Measurements from ENCODE around the gene DOK7. TPM values are rescaled to one million over a fixed set of nuclear protein-coding genes. Genes with fewer than 3 reads are reported as not detected.
"Not testable (repeated sequence)": the region's sequence is repeated elsewhere in the genome, so short reads cannot be mapped to it uniquely, and the experiment has no call there.

DOK7 gene
- total RNA-seq, 1 donor = not detected

DNA sequence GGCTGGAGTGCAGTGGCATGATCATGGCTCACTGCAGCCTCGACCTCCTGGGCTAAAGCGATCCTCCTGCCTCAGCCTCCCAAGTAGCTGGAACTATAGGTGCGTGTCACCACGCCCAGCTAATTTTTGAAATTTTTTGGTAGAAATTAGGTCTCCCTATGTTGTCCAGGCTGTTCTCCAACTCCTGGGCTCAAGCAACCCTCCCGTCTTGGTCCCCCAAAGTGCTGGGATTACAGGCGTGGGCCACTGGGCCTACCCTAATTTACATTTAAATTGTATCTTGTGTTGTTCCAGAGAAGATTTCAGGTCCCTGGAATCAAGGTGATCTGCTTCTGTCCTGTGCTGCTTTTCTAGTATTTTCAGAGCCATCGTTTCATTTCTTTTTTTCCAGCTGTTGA, 70.3 kb downstream of the DOK7 start:
- no peak overlapping the region for H3K4me3 ChIP-seq (ENCODE audit: low read depth, low read length)
- TF ChIP-seq, protein P1, sequence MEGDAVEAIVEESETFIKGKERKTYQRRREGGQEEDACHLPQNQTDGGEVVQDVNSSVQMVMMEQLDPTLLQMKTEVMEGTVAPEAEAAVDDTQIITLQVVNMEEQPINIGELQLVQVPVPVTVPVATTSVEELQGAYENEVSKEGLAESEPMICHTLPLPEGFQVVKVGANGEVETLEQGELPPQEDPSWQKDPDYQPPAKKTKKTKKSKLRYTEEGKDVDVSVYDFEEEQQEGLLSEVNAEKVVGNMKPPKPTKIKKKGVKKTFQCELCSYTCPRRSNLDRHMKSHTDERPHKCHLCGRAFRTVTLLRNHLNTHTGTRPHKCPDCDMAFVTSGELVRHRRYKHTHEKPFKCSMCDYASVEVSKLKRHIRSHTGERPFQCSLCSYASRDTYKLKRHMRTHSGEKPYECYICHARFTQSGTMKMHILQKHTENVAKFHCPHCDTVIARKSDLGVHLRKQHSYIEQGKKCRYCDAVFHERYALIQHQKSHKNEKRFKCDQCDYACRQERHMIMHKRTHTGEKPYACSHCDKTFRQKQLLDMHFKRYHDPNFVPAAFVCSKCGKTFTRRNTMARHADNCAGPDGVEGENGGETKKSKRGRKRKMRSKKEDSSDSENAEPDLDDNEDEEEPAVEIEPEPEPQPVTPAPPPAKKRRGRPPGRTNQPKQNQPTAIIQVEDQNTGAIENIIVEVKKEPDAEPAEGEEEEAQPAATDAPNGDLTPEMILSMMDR (IDR thresholded peaks at IDR 0.05; ENCODE audit: insufficient read depth, low read length) = no peak
- DNase-seq (ENCODE audit: low read depth) = no peak

DNA sequence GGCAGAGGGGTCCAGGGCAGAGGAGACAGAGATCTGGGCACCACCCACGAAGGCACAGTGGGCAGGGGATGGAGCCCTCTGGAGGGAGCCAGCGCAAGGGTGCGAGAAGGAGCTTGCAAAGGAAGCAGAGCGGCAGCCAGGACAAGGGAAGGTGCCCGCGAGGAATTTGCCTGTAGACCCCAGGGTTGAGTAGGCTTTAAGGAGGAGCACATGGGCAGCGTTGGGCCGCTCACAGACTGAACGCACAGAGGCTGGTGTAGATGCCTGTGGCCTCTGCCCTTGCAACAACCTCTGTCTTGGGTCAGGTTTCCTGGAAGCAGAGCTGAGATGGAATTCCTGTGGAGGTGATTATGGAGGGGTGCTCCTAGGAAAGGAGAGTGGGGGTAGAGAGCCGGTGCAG, 72.7 kb downstream of the DOK7 start:
- not testable (repeated sequence) for DNase-seq (ENCODE audit: low read depth); H3K4me3 ChIP-seq (ENCODE audit: low read depth, low read length)

DNA sequence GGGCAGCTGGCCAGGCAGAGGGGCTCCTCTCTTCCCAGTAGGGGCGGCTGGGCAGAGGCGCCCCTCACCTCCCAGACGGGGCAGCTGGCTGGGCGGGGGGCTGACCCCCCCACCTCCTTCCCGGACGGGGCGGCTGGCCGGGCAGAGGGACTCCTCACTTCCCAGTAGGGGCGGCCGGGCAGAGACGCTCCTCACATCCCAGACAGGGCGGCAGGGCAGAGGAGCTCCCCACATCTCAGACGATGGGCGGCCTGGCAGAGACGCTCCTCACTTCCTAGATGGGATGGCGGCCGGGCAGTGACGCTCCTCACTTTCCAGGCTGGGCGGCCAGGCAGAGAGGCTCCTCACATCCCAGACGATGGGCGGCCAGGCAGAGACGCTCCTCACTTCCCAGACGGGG, 75.8 kb downstream of the DOK7 start:
- not testable (repeated sequence) for H3K4me3 ChIP-seq (ENCODE audit: low read depth, low read length); DNase-seq (ENCODE audit: low read depth)

DNA sequence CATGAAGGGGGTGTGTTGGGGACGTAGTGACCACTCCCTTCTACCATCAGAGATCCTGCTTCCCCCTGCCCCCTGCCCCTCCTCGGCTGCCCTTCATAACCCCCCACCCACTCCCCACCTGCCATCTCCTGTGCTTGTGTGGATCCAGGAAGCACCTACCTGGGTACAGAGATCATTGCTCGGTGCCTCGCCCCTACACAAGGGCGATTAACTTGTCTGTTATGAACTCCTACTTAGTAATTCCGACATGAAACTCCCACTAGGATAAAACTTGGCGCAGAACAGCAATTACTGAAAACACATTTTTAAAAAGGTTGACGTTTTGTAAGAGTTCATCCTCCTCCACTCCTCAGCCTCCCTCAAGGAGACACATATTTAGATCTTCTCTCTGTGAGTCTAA, 80.3 kb downstream of the DOK7 start:
- not testable (repeated sequence) for DNase-seq (ENCODE audit: low read depth)

More for the DNA sequence above, 80.3 kb downstream of the DOK7 start:
- not testable (repeated sequence) for H3K4me3 ChIP-seq (ENCODE audit: low read depth, low read length)

Other genes starting within 250 kb of the DOK7 start
- gene MSANTD1, start 214.1 kb upstream of the DOK7 start, total RNA-seq (ENCODE audit: low replicate concordance) = 0.41 and 0.63 TPM in 2 replicates
- 15.1 and 36.7 TPM in 2 replicates for gene RGS12, start 170.3 kb upstream of the DOK7 start, total RNA-seq (ENCODE audit: low replicate concordance)
- gene HGFAC, start 21.3 kb upstream of the DOK7 start, total RNA-seq (ENCODE audit: low replicate concordance) = not detected in 2 replicates
- 61.0 and 87.7 TPM in 2 replicates for gene LRPAP1, start 69.1 kb downstream of the DOK7 start, total RNA-seq (ENCODE audit: low replicate concordance)

Data from fibroblast of the aortic adventitia (primary cell).